PC-3 (cell line): ENCODE measurements around the gene HABP4. TPM values are rescaled to one million over a fixed set of nuclear protein-coding genes. Genes with fewer than 3 reads are reported as not detected.

Source experiments
- ATAC-seq: fragments of 200-7000 bp; cut with Tn5 transposase; 2 replicates; pipeline ENCODE4 v1.9.1; 2020; ENCODE audit warnings: mild to moderate bottlenecking, moderate library complexity
- BruUV-seq: library from RNA; stranded (reverse); fragments of 400-500 nt; replicated peaks from 2 replicates; lab custom pipeline; 2021; lab: Mats Ljungman, UMichigan
- CTCF ChIA-PET: fragments of 300-600 bp; sonication (Branson Sonifier 250); formaldehyde crosslinking; loops from one replicate; lab custom pipeline; 2022; ENCODE audit warnings: antibody characterized with exemption; lab: Charles Lee
- POLR2A ChIA-PET: fragments of 300-600 bp; sonication (Branson Sonifier 250); formaldehyde crosslinking; loops from one replicate; lab custom pipeline; 2022; ENCODE audit warnings: antibody characterized with exemption; ENCODE audit not compliant: unreplicated experiment; lab: Charles Lee
- DNase-seq: peaks from one replicate; pipeline ENCODE4 v3.0.0-alpha.2; 2015
- H2AFZ ChIP-seq: fragments of 300-600 bp; sonication (generic); 2 replicates; pipeline ENCODE4 v1.6.0; 2016; ENCODE audit warnings: antibody characterized with exemption, low read length
- H3F3A ChIP-seq: fragments of 300-600 bp; sonication (generic); one replicate; pipeline ENCODE4 v1.6.0; 2017; ENCODE audit warnings: antibody characterized with exemption, low read length, control low read depth, mild to moderate bottlenecking; ENCODE audit not compliant: unreplicated experiment
- H3K27ac ChIP-seq: fragments of 300-600 bp; sonication (generic); 2 replicates; pipeline ENCODE4 v1.5.1; 2016; ENCODE audit warnings: mild to moderate bottlenecking, low read length
- H3K27me3 ChIP-seq: fragments of 300-600 bp; sonication (generic); 2 replicates; pipeline ENCODE4 v1.6.1; 2016; ENCODE audit warnings: low read length, mixed read lengths
- H3K36me3 ChIP-seq: fragments of 300-600 bp; sonication (generic); 2 replicates; pipeline ENCODE4 v1.6.1; 2016; ENCODE audit warnings: low read depth, mixed run types, low read length, mixed read lengths
- H3K4me1 ChIP-seq: fragments of 300-600 bp; sonication (generic); 2 replicates; pipeline ENCODE4 v1.5.1; 2016; ENCODE audit warnings: low read length; ENCODE audit not compliant: insufficient read depth
- H3K4me2 ChIP-seq: fragments of 300-600 bp; sonication (generic); 2 replicates; pipeline ENCODE4 v1.6.0; 2016; ENCODE audit warnings: low read length
- H3K4me3 ChIP-seq: fragments of 300-600 bp; sonication (generic); 2 replicates; pipeline ENCODE4 v1.5.1; 2016; ENCODE audit warnings: mild to moderate bottlenecking, low read length, mixed read lengths
- H3K79me2 ChIP-seq: fragments of 300-600 bp; sonication (generic); 2 replicates; pipeline ENCODE4 v1.6.1; 2017; ENCODE audit warnings: low read length, mixed read lengths
- H3K9ac ChIP-seq: fragments of 300-600 bp; sonication (generic); 2 replicates; pipeline ENCODE4 v1.6.0; 2016; ENCODE audit warnings: mild to moderate bottlenecking, low read length
- H3K9me2 ChIP-seq: fragments of 300-600 bp; sonication (generic); replicated peaks from 2 replicates; pipeline ENCODE4 v1.6.1; 2016; ENCODE audit warnings: mixed run types, low read length, mixed read lengths
- H3K9me3 ChIP-seq: fragments of 300-600 bp; sonication (generic); 2 replicates; pipeline ENCODE4 v1.6.1; 2016; ENCODE audit warnings: low read length, mixed read lengths
- H4K20me1 ChIP-seq: fragments of 300-600 bp; sonication (generic); 2 replicates; pipeline ENCODE4 v1.6.1; 2016; ENCODE audit warnings: low read length, mixed read lengths
- CTCF ChIP-seq: fragments of 300-600 bp; sonication (generic); conservative IDR thresholded peaks from 2 replicates; pipeline ENCODE4 v1.5.1; 2017; ENCODE audit warnings: antibody characterized with exemption, low read depth, mild to moderate bottlenecking, low read length
- EZH2 ChIP-seq: fragments of 300-600 bp; sonication (generic); IDR thresholded peaks from one replicate; pipeline ENCODE4 v1.6.1; 2017; ENCODE audit warnings: antibody characterized with exemption, mild to moderate bottlenecking, low read length; ENCODE audit not compliant: unreplicated experiment
- EZH2phosphoT487 ChIP-seq: fragments of 300-600 bp; sonication (generic); IDR thresholded peaks from 2 replicates; pipeline ENCODE4 v1.6.1; 2018; ENCODE audit warnings: mild to moderate bottlenecking, antibody characterized with exemption, low read length, borderline replicate concordance
- intact Hi-C: fragments of 100-400 bp; cut with micrococcal nuclease; formaldehyde crosslinking; loops from 2 replicates; pipeline ENCODE4 v1.9.0; 2023
- total RNA-seq: library from RNA; depleted of rRNA; stranded (reverse); fragments of >200 nt; gene quantifications from 2 replicates; pipeline ENCODE4 v1.2.3, GENCODE V29; 2014

Gene HABP4
- total RNA-seq, 1 experiment from 2014 or later: 6.6 TPM

- no peaks in the 10 kb centered on the region for H3K27me3 ChIP-seq
- no peaks in the 10 kb centered on the region for H3F3A ChIP-seq
- peaks cover 3% of the 10 kb centered on the region; the same call in 1 of the 2 replicates for H3K4me1 ChIP-seq
- no peak for DNase-seq
- no TSS peak for BruUV-seq
- POLR2A ChIA-PET: no interaction called here
- H2AFZ ChIP-seq: no peak overlapping the region
- H4K20me1 ChIP-seq: no peaks in the 10 kb centered on the region
- no peaks in the 10 kb centered on the region for H3K9me2 ChIP-seq
- ATAC-seq: no peak
- H3K4me2 ChIP-seq: no peak overlapping the region
- no peaks in the 10 kb centered on the region for H3K36me3 ChIP-seq
- TF ChIP-seq EZH2: no peak
- TF ChIP-seq EZH2phosphoT487: no peak
- TF ChIP-seq CTCF: no peak
- no peaks in the 10 kb centered on the region for H3K9me3 ChIP-seq
- intact Hi-C loops: no loop called here
- CTCF ChIA-PET: no interaction called here
- no peak overlapping the region for H3K27ac ChIP-seq
- no peak overlapping the region for H3K9ac ChIP-seq
- H3K79me2 ChIP-seq: no peaks in the 10 kb centered on the region
- no peak overlapping the region for H3K4me3 ChIP-seq
Measured at GRCh38 chr9:96485280-96485679, 35.3 kb downstream of the HABP4 start.

- H3K4me2 ChIP-seq: no peak overlapping the region
Measured at GRCh38 chr9:96486386-96487028, 36.5 kb downstream of the HABP4 start.

More at GRCh38 chr9:96486386-96487028, 36.5 kb downstream of the HABP4 start:
- Histone ChIP-seq H3K4me1 (peaks cover 3% of the 10 kb centered on the region; the same call in 1 of the 2 replicates), H2AFZ (no peak overlapping the region), H3K9ac (no peak overlapping the region), H4K20me1 (no peaks in the 10 kb centered on the region), H3K36me3 (no peaks in the 10 kb centered on the region), H3K27me3 (no peaks in the 10 kb centered on the region), H3F3A (no peaks in the 10 kb centered on the region), H3K9me2 (no peaks in the 10 kb centered on the region), H3K4me3 (no peak overlapping the region), H3K9me3 (no peaks in the 10 kb centered on the region), H3K79me2 (no peaks in the 10 kb centered on the region), H3K27ac (no peak overlapping the region)
- peak; percentile 59; the same call in 1 of the 2 replicates for ATAC-seq
- BruUV-seq: no TSS peak
- ChIA-PET CTCF (no interaction called here), POLR2A (no interaction called here)
- TF ChIP-seq EZH2 (no peak), EZH2phosphoT487 (no peak), CTCF (no peak)
- DNase-seq: peak; percentile 11
- intact Hi-C loops: no loop called here
